GM23338 (cell line): ENCODE measurements around the gene VPREB3. TPM values are rescaled to one million over a fixed set of nuclear protein-coding genes. Genes with fewer than 3 reads are reported as not detected.

ENCODE experiments used
- ATAC-seq: fragments of 200-7000 bp; cut with Tn5 transposase; 3 replicates; pipeline ENCODE4 v1.9.1; 2020
- DNase-seq: peaks from one replicate; pipeline ENCODE4 v3.0.0-alpha.2; 2015; ENCODE audit warnings: low spot score
- H2AFZ ChIP-seq: fragments of 200-600 bp; sonication (generic); 2 replicates; pipeline ENCODE4 v1.8.0; 2016; ENCODE audit warnings: antibody characterized with exemption, mild to moderate bottlenecking, moderate library complexity
- H3F3A ChIP-seq: fragments of 200-600 bp; sonication (generic); replicated peaks from 2 replicates; pipeline ENCODE4 v1.8.0; 2017; ENCODE audit warnings: antibody characterized with exemption, mixed run types, low read depth
- H3K27ac ChIP-seq: fragments of 200-600 bp; sonication (generic); 2 replicates; pipeline ENCODE4 v1.6.1; 2016; ENCODE audit warnings: low read depth
- H3K27me3 ChIP-seq: fragments of 200-600 bp; sonication (generic); 2 replicates; pipeline ENCODE4 v1.8.0; 2016; ENCODE audit warnings: mild to moderate bottlenecking, mixed run types, moderate library complexity; ENCODE audit not compliant: insufficient read depth
- H3K36me3 ChIP-seq: fragments of 200-600 bp; sonication (generic); 2 replicates; pipeline ENCODE4 v1.8.0; 2016; ENCODE audit warnings: mild to moderate bottlenecking; ENCODE audit not compliant: insufficient read depth
- H3K4me1 ChIP-seq: fragments of 200-600 bp; sonication (generic); 2 replicates; pipeline ENCODE4 v1.8.0; 2016; ENCODE audit warnings: mild to moderate bottlenecking, moderate library complexity; ENCODE audit not compliant: insufficient read depth
- H3K4me2 ChIP-seq: fragments of 200-600 bp; sonication (generic); 2 replicates; pipeline ENCODE4 v1.7.1; 2017; ENCODE audit warnings: mixed run types
- H3K4me3 ChIP-seq: fragments of 200-600 bp; sonication (generic); 2 replicates; pipeline ENCODE4 v1.6.1; 2016; ENCODE audit warnings: mixed run types
- H3K79me2 ChIP-seq: fragments of 200-600 bp; sonication (generic); replicated peaks from 2 replicates; pipeline ENCODE4 v1.8.0; 2017; ENCODE audit warnings: mild to moderate bottlenecking; ENCODE audit not compliant: insufficient read depth
- H3K9me2 ChIP-seq: fragments of 200-600 bp; sonication (generic); 2 replicates; pipeline ENCODE4 v1.8.0; 2017; ENCODE audit not compliant: insufficient read depth
- H4K20me1 ChIP-seq: fragments of 200-600 bp; sonication (generic); replicated peaks from 2 replicates; pipeline ENCODE4 v1.8.0; 2017; ENCODE audit warnings: mild to moderate bottlenecking; ENCODE audit not compliant: insufficient read depth
- H3K27ac Mint-ChIP-seq: 2 replicates; pipeline ENCODE4 v1.8.0; 2020; ENCODE audit warnings: inconsistent platforms, mild to moderate bottlenecking, moderate library complexity, mixed read lengths
- H3K27me3 Mint-ChIP-seq: 3 replicates; pipeline ENCODE4 v1.8.0; 2022; ENCODE audit warnings: low read depth, mild to moderate bottlenecking, moderate library complexity, mixed read lengths, inconsistent platforms; ENCODE audit not compliant: insufficient read depth, poor library complexity
- H3K36me3 Mint-ChIP-seq: 3 replicates; pipeline ENCODE4 v1.8.0; 2021; ENCODE audit warnings: low read depth, mild to moderate bottlenecking, inconsistent platforms, moderate library complexity, mixed read lengths
- H3K4me1 Mint-ChIP-seq: 3 replicates; pipeline ENCODE4 v1.8.0; 2020; ENCODE audit warnings: mild to moderate bottlenecking, inconsistent platforms, mixed read lengths
- H3K4me3 Mint-ChIP-seq: 3 replicates; pipeline ENCODE4 v1.8.0; 2021; ENCODE audit warnings: moderate library complexity, mild to moderate bottlenecking, inconsistent platforms, mixed read lengths
- H3K9me3 Mint-ChIP-seq: 3 replicates; pipeline ENCODE4 v1.8.0; 2020; ENCODE audit warnings: moderate library complexity, mild to moderate bottlenecking, inconsistent platforms, mixed read lengths
- CREB1 ChIP-seq: fragments of 250-450 bp; sonication (Bioruptor Pico); IDR thresholded peaks from 2 replicates; pipeline ENCODE4 v1.5.0; 2020; ENCODE audit warnings: low read depth, mild to moderate bottlenecking, moderate library complexity
- EZH2 ChIP-seq: fragments of 200-600 bp; sonication (generic); IDR thresholded peaks from one replicate; pipeline ENCODE4 v1.8.0; 2017; ENCODE audit warnings: antibody characterized with exemption, mild to moderate bottlenecking, low read depth; ENCODE audit not compliant: unreplicated experiment
- JUNB ChIP-seq: IDR thresholded peaks from one replicate; pipeline ENCODE4 v1.6.1; 2016; ENCODE audit warnings: antibody characterized with exemption; ENCODE audit not compliant: unreplicated experiment
- NANOG ChIP-seq: IDR thresholded peaks from 2 replicates; pipeline ENCODE4 v1.6.1; 2016; ENCODE audit warnings: antibody characterized with exemption, borderline replicate concordance
- STAT1 ChIP-seq: IDR thresholded peaks from one replicate; pipeline ENCODE4 v1.6.1; 2016; ENCODE audit warnings: antibody characterized with exemption; ENCODE audit not compliant: unreplicated experiment
- ZNF331 ChIP-seq: fragments of 250-450 bp; sonication (Bioruptor Pico); IDR thresholded peaks from 2 replicates; pipeline ENCODE4 v1.5.0; 2020; ENCODE audit warnings: low read depth, mild to moderate bottlenecking, moderate library complexity
- polyA plus RNA-seq: library from polyadenylated mRNA; unstranded; fragments of >200 nt; fragmentation: Nextera tagmentation; extraction: Ambion mirVana; gene quantifications from 2 replicates; pipeline ENCODE4 v1.2.1, GENCODE V29; 2016
- total RNA-seq: library from RNA; depleted of rRNA; stranded (reverse); fragments of >200 nt; shearing (Covaris generic); gene quantifications from 2 replicates; pipeline ENCODE4 v1.2.3, GENCODE V29; 2014
- TF ChIP-seq, protein P1 (sequence below): fragments of 250-450 bp; sonication (Bioruptor Pico); IDR thresholded peaks from 2 replicates; pipeline ENCODE4 v1.5.0; 2020; ENCODE audit warnings: mild to moderate bottlenecking, moderate library complexity
- TF ChIP-seq, protein P2 (sequence below): IDR thresholded peaks from one replicate; pipeline ENCODE4 v1.6.1; 2018; ENCODE audit warnings: antibody characterized with exemption; ENCODE audit not compliant: unreplicated experiment
- TF ChIP-seq, protein P3 (sequence below), 2 experiments: fragments of 200-600 bp in 1 of 2; sonication (generic) in 1 of 2; conservative IDR thresholded peaks; 2 replicates each; pipeline versions ENCODE4 v1.5.1 to v1.6.1; 2016 to 2017; ENCODE audit warnings: antibody characterized with exemption in 2 of 2, low read depth in 2 of 2, mild to moderate bottlenecking in 2 of 2, moderate library complexity in 1 of 2

Gene VPREB3
- total and polyA plus RNA-seq, 2 experiments from 2014 or later: 1.1 TPM; not detected in 1

DNA sequence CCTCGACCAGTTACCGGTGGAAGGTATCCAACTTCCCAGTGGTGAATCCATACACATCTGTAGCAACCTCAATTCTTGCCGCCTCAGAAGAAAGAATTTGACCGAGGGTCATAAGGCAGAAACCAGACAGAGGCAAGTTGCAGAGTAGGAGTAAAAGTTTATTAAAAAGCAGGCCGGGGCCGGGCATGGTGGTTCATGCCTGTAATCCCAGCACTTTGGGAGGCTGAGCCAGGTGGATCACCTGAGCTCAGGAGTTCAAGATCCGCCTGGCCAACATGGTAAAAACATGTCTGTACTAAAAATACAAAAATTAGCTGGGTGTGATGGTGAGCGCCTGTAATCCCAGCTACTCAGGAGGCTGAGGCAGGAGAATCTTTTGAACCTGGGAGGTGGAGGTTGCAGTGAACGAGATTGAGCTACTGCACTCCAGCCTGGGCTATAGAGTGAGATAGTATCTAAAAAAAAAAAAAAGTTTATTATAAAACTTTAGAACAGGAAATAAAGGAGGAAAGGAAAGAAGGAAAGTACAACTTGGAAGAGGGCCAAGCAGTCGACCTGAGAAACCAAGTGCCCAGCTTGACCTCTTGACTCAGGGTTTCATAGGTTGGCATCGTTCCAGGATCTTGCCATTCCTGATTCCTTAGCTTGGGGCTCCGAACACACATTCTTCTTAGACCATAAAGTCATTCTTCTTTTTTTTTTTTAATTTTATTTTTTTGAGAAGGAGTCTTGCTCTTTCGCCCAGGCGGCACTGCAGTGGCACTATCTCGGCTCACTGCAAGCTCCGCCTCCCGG is 35.7 kb downstream of the VPREB3 start:
- H3K27me3 ChIP-seq: no peaks in the 10 kb centered on the region
- no peaks in the 10 kb centered on the region for H3K9me2 ChIP-seq
- H3K4me3 ChIP-seq: no peak overlapping the region
- peaks cover 7% of the 10 kb centered on the region; the same call in 1 of the 2 replicates for H3K4me1 ChIP-seq
- no peaks in the 10 kb centered on the region for H3K36me3 ChIP-seq
- no peak overlapping the region for H3K27ac ChIP-seq
- no peak overlapping the region for H3K27ac Mint-ChIP-seq
- ATAC-seq: no peak
- no peaks in the 10 kb centered on the region; the same call in 1 of the 2 replicates for H4K20me1 ChIP-seq
- DNase-seq: no peak
- H3K4me3 Mint-ChIP-seq: no peak overlapping the region
- H2AFZ ChIP-seq: no peak overlapping the region
- peaks cover 8% of the 10 kb centered on the region for H3K27me3 Mint-ChIP-seq
- peaks cover 10% of the 10 kb centered on the region for H3K79me2 ChIP-seq
- H3K4me2 ChIP-seq: no peak overlapping the region
- peaks cover 4% of the 10 kb centered on the region; the same call in 2 of the 3 replicates for H3K4me1 Mint-ChIP-seq
- H3K36me3 Mint-ChIP-seq: peaks cover 10% of the 10 kb centered on the region
- H3F3A ChIP-seq: no peaks in the 10 kb centered on the region
- TF ChIP-seq NANOG (no peak), STAT1 (no peak), ZNF331 (no peak), EZH2 (no peak), CREB1 (CRISPR knock-in tag) (no peak), JUNB (no peak)
- TF ChIP-seq, protein P1, sequence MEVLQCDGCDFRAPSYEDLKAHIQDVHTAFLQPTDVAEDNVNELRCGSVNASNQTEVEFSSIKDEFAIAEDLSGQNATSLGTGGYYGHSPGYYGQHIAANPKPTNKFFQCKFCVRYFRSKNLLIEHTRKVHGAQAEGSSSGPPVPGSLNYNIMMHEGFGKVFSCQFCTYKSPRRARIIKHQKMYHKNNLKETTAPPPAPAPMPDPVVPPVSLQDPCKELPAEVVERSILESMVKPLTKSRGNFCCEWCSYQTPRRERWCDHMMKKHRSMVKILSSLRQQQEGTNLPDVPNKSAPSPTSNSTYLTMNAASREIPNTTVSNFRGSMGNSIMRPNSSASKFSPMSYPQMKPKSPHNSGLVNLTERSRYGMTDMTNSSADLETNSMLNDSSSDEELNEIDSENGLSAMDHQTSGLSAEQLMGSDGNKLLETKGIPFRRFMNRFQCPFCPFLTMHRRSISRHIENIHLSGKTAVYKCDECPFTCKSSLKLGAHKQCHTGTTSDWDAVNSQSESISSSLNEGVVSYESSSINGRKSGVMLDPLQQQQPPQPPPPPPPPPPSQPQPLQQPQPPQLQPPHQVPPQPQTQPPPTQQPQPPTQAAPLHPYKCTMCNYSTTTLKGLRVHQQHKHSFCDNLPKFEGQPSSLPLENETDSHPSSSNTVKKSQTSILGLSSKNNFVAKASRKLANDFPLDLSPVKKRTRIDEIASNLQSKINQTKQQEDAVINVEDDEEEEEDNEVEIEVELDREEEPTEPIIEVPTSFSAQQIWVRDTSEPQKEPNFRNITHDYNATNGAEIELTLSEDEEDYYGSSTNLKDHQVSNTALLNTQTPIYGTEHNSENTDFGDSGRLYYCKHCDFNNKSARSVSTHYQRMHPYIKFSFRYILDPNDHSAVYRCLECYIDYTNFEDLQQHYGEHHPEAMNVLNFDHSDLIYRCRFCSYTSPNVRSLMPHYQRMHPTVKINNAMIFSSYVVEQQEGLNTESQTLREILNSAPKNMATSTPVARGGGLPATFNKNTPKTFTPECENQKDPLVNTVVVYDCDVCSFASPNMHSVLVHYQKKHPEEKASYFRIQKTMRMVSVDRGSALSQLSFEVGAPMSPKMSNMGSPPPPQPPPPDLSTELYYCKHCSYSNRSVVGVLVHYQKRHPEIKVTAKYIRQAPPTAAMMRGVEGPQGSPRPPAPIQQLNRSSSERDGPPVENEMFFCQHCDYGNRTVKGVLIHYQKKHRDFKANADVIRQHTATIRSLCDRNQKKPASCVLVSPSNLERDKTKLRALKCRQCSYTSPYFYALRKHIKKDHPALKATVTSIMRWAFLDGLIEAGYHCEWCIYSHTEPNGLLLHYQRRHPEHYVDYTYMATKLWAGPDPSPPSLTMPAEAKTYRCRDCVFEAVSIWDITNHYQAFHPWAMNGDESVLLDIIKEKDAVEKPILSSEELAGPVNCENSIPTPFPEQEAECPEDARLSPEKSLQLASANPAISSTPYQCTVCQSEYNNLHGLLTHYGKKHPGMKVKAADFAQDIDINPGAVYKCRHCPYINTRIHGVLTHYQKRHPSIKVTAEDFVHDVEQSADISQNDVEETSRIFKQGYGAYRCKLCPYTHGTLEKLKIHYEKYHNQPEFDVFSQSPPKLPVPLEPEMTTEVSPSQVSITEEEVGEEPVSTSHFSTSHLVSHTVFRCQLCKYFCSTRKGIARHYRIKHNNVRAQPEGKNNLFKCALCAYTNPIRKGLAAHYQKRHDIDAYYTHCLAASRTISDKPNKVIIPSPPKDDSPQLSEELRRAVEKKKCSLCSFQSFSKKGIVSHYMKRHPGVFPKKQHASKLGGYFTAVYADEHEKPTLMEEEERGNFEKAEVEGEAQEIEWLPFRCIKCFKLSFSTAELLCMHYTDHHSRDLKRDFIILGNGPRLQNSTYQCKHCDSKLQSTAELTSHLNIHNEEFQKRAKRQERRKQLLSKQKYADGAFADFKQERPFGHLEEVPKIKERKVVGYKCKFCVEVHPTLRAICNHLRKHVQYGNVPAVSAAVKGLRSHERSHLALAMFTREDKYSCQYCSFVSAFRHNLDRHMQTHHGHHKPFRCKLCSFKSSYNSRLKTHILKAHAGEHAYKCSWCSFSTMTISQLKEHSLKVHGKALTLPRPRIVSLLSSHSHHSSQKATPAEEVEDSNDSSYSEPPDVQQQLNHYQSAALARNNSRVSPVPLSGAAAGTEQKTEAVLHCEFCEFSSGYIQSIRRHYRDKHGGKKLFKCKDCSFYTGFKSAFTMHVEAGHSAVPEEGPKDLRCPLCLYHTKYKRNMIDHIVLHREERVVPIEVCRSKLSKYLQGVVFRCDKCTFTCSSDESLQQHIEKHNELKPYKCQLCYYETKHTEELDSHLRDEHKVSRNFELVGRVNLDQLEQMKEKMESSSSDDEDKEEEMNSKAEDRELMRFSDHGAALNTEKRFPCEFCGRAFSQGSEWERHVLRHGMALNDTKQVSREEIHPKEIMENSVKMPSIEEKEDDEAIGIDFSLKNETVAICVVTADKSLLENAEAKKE (CRISPR knock-in tag): no peak
- TF ChIP-seq, protein P2, sequence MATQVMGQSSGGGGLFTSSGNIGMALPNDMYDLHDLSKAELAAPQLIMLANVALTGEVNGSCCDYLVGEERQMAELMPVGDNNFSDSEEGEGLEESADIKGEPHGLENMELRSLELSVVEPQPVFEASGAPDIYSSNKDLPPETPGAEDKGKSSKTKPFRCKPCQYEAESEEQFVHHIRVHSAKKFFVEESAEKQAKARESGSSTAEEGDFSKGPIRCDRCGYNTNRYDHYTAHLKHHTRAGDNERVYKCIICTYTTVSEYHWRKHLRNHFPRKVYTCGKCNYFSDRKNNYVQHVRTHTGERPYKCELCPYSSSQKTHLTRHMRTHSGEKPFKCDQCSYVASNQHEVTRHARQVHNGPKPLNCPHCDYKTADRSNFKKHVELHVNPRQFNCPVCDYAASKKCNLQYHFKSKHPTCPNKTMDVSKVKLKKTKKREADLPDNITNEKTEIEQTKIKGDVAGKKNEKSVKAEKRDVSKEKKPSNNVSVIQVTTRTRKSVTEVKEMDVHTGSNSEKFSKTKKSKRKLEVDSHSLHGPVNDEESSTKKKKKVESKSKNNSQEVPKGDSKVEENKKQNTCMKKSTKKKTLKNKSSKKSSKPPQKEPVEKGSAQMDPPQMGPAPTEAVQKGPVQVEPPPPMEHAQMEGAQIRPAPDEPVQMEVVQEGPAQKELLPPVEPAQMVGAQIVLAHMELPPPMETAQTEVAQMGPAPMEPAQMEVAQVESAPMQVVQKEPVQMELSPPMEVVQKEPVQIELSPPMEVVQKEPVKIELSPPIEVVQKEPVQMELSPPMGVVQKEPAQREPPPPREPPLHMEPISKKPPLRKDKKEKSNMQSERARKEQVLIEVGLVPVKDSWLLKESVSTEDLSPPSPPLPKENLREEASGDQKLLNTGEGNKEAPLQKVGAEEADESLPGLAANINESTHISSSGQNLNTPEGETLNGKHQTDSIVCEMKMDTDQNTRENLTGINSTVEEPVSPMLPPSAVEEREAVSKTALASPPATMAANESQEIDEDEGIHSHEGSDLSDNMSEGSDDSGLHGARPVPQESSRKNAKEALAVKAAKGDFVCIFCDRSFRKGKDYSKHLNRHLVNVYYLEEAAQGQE: no peak
- TF ChIP-seq, protein P3, sequence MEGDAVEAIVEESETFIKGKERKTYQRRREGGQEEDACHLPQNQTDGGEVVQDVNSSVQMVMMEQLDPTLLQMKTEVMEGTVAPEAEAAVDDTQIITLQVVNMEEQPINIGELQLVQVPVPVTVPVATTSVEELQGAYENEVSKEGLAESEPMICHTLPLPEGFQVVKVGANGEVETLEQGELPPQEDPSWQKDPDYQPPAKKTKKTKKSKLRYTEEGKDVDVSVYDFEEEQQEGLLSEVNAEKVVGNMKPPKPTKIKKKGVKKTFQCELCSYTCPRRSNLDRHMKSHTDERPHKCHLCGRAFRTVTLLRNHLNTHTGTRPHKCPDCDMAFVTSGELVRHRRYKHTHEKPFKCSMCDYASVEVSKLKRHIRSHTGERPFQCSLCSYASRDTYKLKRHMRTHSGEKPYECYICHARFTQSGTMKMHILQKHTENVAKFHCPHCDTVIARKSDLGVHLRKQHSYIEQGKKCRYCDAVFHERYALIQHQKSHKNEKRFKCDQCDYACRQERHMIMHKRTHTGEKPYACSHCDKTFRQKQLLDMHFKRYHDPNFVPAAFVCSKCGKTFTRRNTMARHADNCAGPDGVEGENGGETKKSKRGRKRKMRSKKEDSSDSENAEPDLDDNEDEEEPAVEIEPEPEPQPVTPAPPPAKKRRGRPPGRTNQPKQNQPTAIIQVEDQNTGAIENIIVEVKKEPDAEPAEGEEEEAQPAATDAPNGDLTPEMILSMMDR (conservative IDR thresholded peaks at IDR 0.05; ENCODE audit: low read depth in 2 of 2): no peak
- no peaks in the 10 kb centered on the region for H3K9me3 Mint-ChIP-seq
